ENCODE data around the gene PRM1. TPM values are rescaled to one million over a fixed set of nuclear protein-coding genes. Genes with fewer than 3 reads are reported as not detected.
A peak's percentile ranks its signal among the peaks of the same experiment; 100 is the strongest.

Gene PRM1
- total and polyA plus RNA-seq, 2 of the 8 experiments (the other 6 are each of a cell fraction or from before 2014, with no cell fraction given) = 0.54 to 0.82 TPM

GRCh38 chr16:11329071-11329491, 48.0 kb upstream of the PRM1 start:
- Histone ChIP-seq H3K18ac (ENCODE audit: extremely low read depth, low read length) (peak overlapping the region; percentile 100), H3K23ac (ENCODE audit: insufficient read length) (no peak overlapping the region), H2BK5ac (ENCODE audit: low read depth, low read length) (peak overlapping the region; percentile 99), H3K9me3 (ENCODE audit: insufficient read depth in 2 of 2, low read depth in 1 of 2, low read length in 1 of 2) (no peaks in the 10 kb centered on the region), H3K79me2 (ENCODE audit: control insufficient read depth in 1 of 2, insufficient read depth in 2 of 2, low read length in 2 of 2) (no peaks in the 10 kb centered on the region), H2BK12ac (ENCODE audit: low read depth, low read length) (peak overlapping the region; percentile 85; the same call in 1 of the 2 replicates), H3K23me2 (ENCODE audit: low read depth, low read length) (peaks cover 2% of the 10 kb centered on the region; the same call in 1 of the 2 replicates), H3K79me1 (ENCODE audit: low read depth, low read length) (no peaks in the 10 kb centered on the region), H2BK20ac (ENCODE audit: low read length) (peak overlapping the region; percentile 74), H3K27me3 (replicated peaks in 1 of 4; ENCODE audit: control insufficient read depth in 3 of 4, extremely low read depth in 1 of 4, insufficient read depth in 3 of 4, low read length in 3 of 4) (no peaks in the 10 kb centered on the region), H3K4me3 (ENCODE audit: extremely low read depth in 1 of 4, insufficient read depth in 2 of 4, low read depth in 3 of 4, low read length in 4 of 4) (peak overlapping the region in 2 of 4 experiments; percentile 5 to 50; a peak in 4 of 8 replicates), H3K4me2 (ENCODE audit: insufficient read depth in 1 of 2, low read depth in 2 of 2, low read length in 2 of 2) (peak overlapping the region; percentile 70 to 91), H2BK15ac (ENCODE audit: low read length) (peak overlapping the region; percentile 73; the same call in 1 of the 2 replicates), H2AK5ac (ENCODE audit: low read depth, low read length) (peak overlapping the region; percentile 67), H4K91ac (replicated peaks; ENCODE audit: insufficient read length, low read length) (peak overlapping the region; percentile 97), H3K14ac (ENCODE audit: insufficient read length) (peak overlapping the region; percentile 3), H3K9ac (replicated peaks in 1 of 4; ENCODE audit: extremely low read depth in 1 of 4, low read depth in 3 of 4, low read length in 3 of 4) (peak overlapping the region in 3 of 4 experiments; percentile 36 to 66 (median 53); a peak in 4 of 7 replicates), H4K20me1 (replicated peaks in 1 of 2; ENCODE audit: control insufficient read depth in 1 of 2, insufficient read depth in 2 of 2, low read length in 2 of 2) (no peaks in the 10 kb centered on the region), H3K27ac (ENCODE audit: low read depth, low read length) (peak overlapping the region; percentile 94), H2AFZ (ENCODE audit: low read length) (no peak overlapping the region), H2BK120ac (replicated peaks; ENCODE audit: low read depth, low read length) (peak overlapping the region; percentile 99), H4K5ac (ENCODE audit: insufficient read length, low read depth, low read length) (peak overlapping the region; percentile 97), H3K56ac (replicated peaks; ENCODE audit: insufficient read length, low read depth, low read length) (peak overlapping the region; percentile 88), H3K36me3 (ENCODE audit: control insufficient read depth in 2 of 4, insufficient read depth in 4 of 4, low read length in 3 of 4) (no peaks in the 10 kb centered on the region), H3K4me1 (replicated peaks in 1 of 4; ENCODE audit: control insufficient read depth in 3 of 4, insufficient read depth in 4 of 4, low read length in 3 of 4) (peaks cover 13 to 16% (median 13%) of the 10 kb centered on the region in 4 experiments; a peak in 6 of 7 replicates), H3K4ac (replicated peaks; ENCODE audit: insufficient read length, low read depth, low read length) (peak overlapping the region; percentile 93), H4K8ac (ENCODE audit: extremely low read depth, insufficient read depth, low read length) (peak overlapping the region; percentile 72; the same call in 1 of the 2 replicates)
- 5% methylated on average over 6 of the region's 6 CpGs; no CpG with 5 or more reads in 1 of the 2 experiments for WGBS, 2 experiments (ENCODE audit: extremely low coverage in 1 of 2, insufficient coverage in 1 of 2, insufficient read length in 1 of 2, insufficient replicate concordance in 2 of 2, low coverage in 1 of 2, low lambda C conversion rate in 2 of 2, missing lambda C conversion rate in 1 of 2)
- POLR2A ChIA-PET (ENCODE audit: partially characterized antibody) = interaction anchor here (0.6 to 4.0 kb wide), 16 partner anchors 9 to 223 kb away, joined by 3 to 32 read pairs (median 6); partner anchors contain the start of genes RMI2 and SOCS1
- CTCF ChIA-PET (ENCODE audit: partially characterized antibody) = interaction anchor here (1.0 to 1.9 kb wide), 8 partner anchors 9 to 73 kb away, joined by 3 to 6 read pairs (median 3); partner anchors contain the start of gene SOCS1
- FAIRE-seq (no peak), DNase-seq (ENCODE audit: low read depth in 1 of 2, low spot score in 2 of 2) (no peak)

Measured in H1 (cell line).